ENCODE results near the gene RALGAPA1. TPM values are rescaled to one million over a fixed set of nuclear protein-coding genes. Genes with fewer than 3 reads are reported as not detected.
"Not testable (repeated sequence)": the region's sequence is repeated elsewhere in the genome, so short reads cannot be mapped to it uniquely, and the experiment has no call there.

RALGAPA1 gene
- total RNA-seq, 6 experiments from 2014 or later: 12.1 to 16.1 (median 13.2) TPM

GRCh38 chr14:35741345-35742031, 67.6 kb downstream of the RALGAPA1 start:
- H3K4me1 Mint-ChIP-seq (ENCODE audit: low read depth): no peaks in the 10 kb centered on the region; the same call in 1 of the 2 replicates
- no peaks in the 10 kb centered on the region for H3K27me3 Mint-ChIP-seq (ENCODE audit: insufficient read depth)
- no peak overlapping the region for H3K4me3 Mint-ChIP-seq
- no peak overlapping the region for H3K27ac Mint-ChIP-seq
- no peaks in the 10 kb centered on the region for H3K9me3 Mint-ChIP-seq
- no peak for TF ChIP-seq CTCF (IDR thresholded peaks at IDR 0.05)
- no peaks in the 10 kb centered on the region for H3K36me3 Mint-ChIP-seq (ENCODE audit: low read depth)
- DNase-seq: no peak

GRCh38 chr14:35740215-35740614, 68.9 kb downstream of the RALGAPA1 start:
- H3K36me3 Mint-ChIP-seq (ENCODE audit: low read depth): peaks cover 3% of the 10 kb centered on the region; the same call in 1 of the 2 replicates
- no peaks in the 10 kb centered on the region for H3K27me3 Mint-ChIP-seq (ENCODE audit: insufficient read depth)
- DNase-seq: no peak
- no peak overlapping the region for H3K27ac Mint-ChIP-seq
- no peak overlapping the region for H3K4me3 Mint-ChIP-seq
- no peaks in the 10 kb centered on the region for H3K9me3 Mint-ChIP-seq
- no peak for TF ChIP-seq CTCF (IDR thresholded peaks at IDR 0.05)
- no peaks in the 10 kb centered on the region; the same call in 1 of the 2 replicates for H3K4me1 Mint-ChIP-seq (ENCODE audit: low read depth)

- not testable (repeated sequence) for H3K27ac Mint-ChIP-seq; H3K4me1 Mint-ChIP-seq (ENCODE audit: low read depth); H3K27me3 Mint-ChIP-seq (ENCODE audit: insufficient read depth); H3K9me3 Mint-ChIP-seq; DNase-seq; H3K4me3 Mint-ChIP-seq
- peaks cover 15% of the 10 kb centered on the region for H3K36me3 Mint-ChIP-seq (ENCODE audit: low read depth)
Measured at GRCh38 chr14:35735163-35735562, 73.9 kb downstream of the RALGAPA1 start.

- peaks cover 15% of the 10 kb centered on the region for H3K36me3 Mint-ChIP-seq (ENCODE audit: low read depth)
- H3K9me3 Mint-ChIP-seq; H3K4me1 Mint-ChIP-seq (ENCODE audit: low read depth); H3K27ac Mint-ChIP-seq; DNase-seq; H3K27me3 Mint-ChIP-seq (ENCODE audit: insufficient read depth); H3K4me3 Mint-ChIP-seq: not testable (repeated sequence)
Measured at GRCh38 chr14:35733510-35733909, 75.6 kb downstream of the RALGAPA1 start.

- Mint-ChIP-seq H3K27ac (no peak overlapping the region), H3K4me1 (ENCODE audit: low read depth) (no peaks in the 10 kb centered on the region), H3K4me3 (no peak overlapping the region), H3K9me3 (no peaks in the 10 kb centered on the region), H3K36me3 (ENCODE audit: low read depth) (peaks cover 15% of the 10 kb centered on the region), H3K27me3 (ENCODE audit: insufficient read depth) (no peaks in the 10 kb centered on the region)
- no peak for DNase-seq
- TF ChIP-seq CTCF (IDR thresholded peaks at IDR 0.05): no peak
Measured at GRCh38 chr14:35730871-35731270, 78.2 kb downstream of the RALGAPA1 start.

- H3K27ac Mint-ChIP-seq: no peak overlapping the region
- no peak for TF ChIP-seq CTCF (IDR thresholded peaks at IDR 0.05)
Measured at GRCh38 chr14:35727764-35728163, 81.3 kb downstream of the RALGAPA1 start.

More at GRCh38 chr14:35727764-35728163, 81.3 kb downstream of the RALGAPA1 start:
- DNase-seq: no peak
- H3K36me3 Mint-ChIP-seq (ENCODE audit: low read depth): no peaks in the 10 kb centered on the region; the same call in 1 of the 2 replicates
- no peaks in the 10 kb centered on the region for H3K9me3 Mint-ChIP-seq
- H3K27me3 Mint-ChIP-seq (ENCODE audit: insufficient read depth): no peaks in the 10 kb centered on the region
- no peaks in the 10 kb centered on the region for H3K4me1 Mint-ChIP-seq (ENCODE audit: low read depth)
- no peak overlapping the region for H3K4me3 Mint-ChIP-seq

All from HFFc6 (cell line).